Ectodermal cell (in vitro differentiated cells): ENCODE measurements around the gene FKBP1A.

Source experiments
- H3K27ac ChIP-seq: 2 replicates; pipeline ENCODE4 v1.7.0; 2013; ENCODE audit warnings: mild to moderate bottlenecking, low read depth, low read length; ENCODE audit not compliant: insufficient read depth, poor library complexity, severe bottlenecking
- H3K27me3 ChIP-seq: 2 replicates; pipeline ENCODE4 v1.7.0; 2013; ENCODE audit warnings: mild to moderate bottlenecking, low read length; ENCODE audit not compliant: insufficient read depth, control insufficient read depth, poor library complexity, severe bottlenecking
- H3K36me3 ChIP-seq: one replicate; pipeline ENCODE4 v1.7.0; 2013; ENCODE audit warnings: low read length; ENCODE audit not compliant: control insufficient read depth, insufficient read depth
- H3K4me1 ChIP-seq: one replicate; pipeline ENCODE4 v1.7.0; 2013; ENCODE audit warnings: low read length; ENCODE audit not compliant: control insufficient read depth, insufficient read depth
- H3K4me3 ChIP-seq: 2 replicates; pipeline ENCODE4 v1.7.0; 2013; ENCODE audit warnings: low read depth, low read length, control low read depth; ENCODE audit not compliant: insufficient read depth
- H3K9me3 ChIP-seq: 2 replicates; pipeline ENCODE4 v1.7.0; 2013; ENCODE audit warnings: mild to moderate bottlenecking, low read length, moderate library complexity; ENCODE audit not compliant: control insufficient read depth
- WGBS, 2 experiments: methylation state at CpG; one replicate each; pipeline ENCODE4 v1.1.7; 2013; ENCODE audit warnings: missing lambda C conversion rate in 2 of 2; 5-methylcytosine and 5-hydroxymethylcytosine counted together

The FKBP1A gene

GRCh38 chr20:1319462-1319861 lies 73.4 kb downstream of the FKBP1A start:
- Histone ChIP-seq H3K4me3 (no peak overlapping the region), H3K4me1 (peaks cover under 1% of the 10 kb centered on the region), H3K9me3 (no peaks in the 10 kb centered on the region), H3K27me3 (no peaks in the 10 kb centered on the region), H3K27ac (no peak overlapping the region), H3K36me3 (no peaks in the 10 kb centered on the region)
- 97 to 100% methylated on average over 4 of the region's 4 CpGs for WGBS, 2 experiments

GRCh38 chr20:1319051-1319450 lies 73.8 kb downstream of the FKBP1A start:
- Histone ChIP-seq H3K27ac (no peak overlapping the region), H3K36me3 (no peaks in the 10 kb centered on the region), H3K4me3 (no peak overlapping the region), H3K27me3 (no peaks in the 10 kb centered on the region), H3K9me3 (no peaks in the 10 kb centered on the region), H3K4me1 (no peaks in the 10 kb centered on the region)
- WGBS, 2 experiments = 90 to 93% methylated on average over 4 of the region's 4 CpGs
